Right renal pelvis (tissue), 4 donors: ENCODE measurements around the gene NOL3. TPM values are rescaled to one million over a fixed set of nuclear protein-coding genes. Genes with fewer than 3 reads are reported as not detected.

Experiments
- DNase-seq, 4 donors: peaks; one replicate each; pipeline ENCODE4 v3.0.0-alpha.2; 2013; ENCODE audit warnings: low read depth in 4 of 4, low spot score in 3 of 4, missing footprints in 1 of 4
- polyA plus RNA-seq, 4 donors: library from polyadenylated mRNA; unstranded; fragments of 120-200 nt; gene quantifications; one replicate each; pipeline ENCODE4 v1.2.1, GENCODE V29; 2013; ENCODE audit not compliant: insufficient read length in 4 of 4

NOL3 gene
- polyA plus RNA-seq, 4 donors: 2.2 to 6.2 (median 4.8) TPM

- DNase-seq: no peak
Measured at GRCh38 chr16:67187175-67187890, 17.0 kb downstream of the NOL3 start.

- no peak for DNase-seq
Measured at GRCh38 chr16:67188323-67188722, 18.0 kb downstream of the NOL3 start.

GRCh38 chr16:67188798-67189197 lies 18.5 kb downstream of the NOL3 start:
- no peak for DNase-seq

- no peak for DNase-seq
Measured at GRCh38 chr16:67190041-67190440, 19.7 kb downstream of the NOL3 start, which contains the start of gene EXOC3L1. EXOC3L1 (minus strand) TSS chr16:67190136; CDS start chr16:67189676, 460 bp downstream.

GRCh38 chr16:67190448-67191399 lies 20.4 kb downstream of the NOL3 start:
- DNase-seq: no peak

- DNase-seq: no peak
Measured at GRCh38 chr16:67191411-67191994, 21.2 kb downstream of the NOL3 start.

- peak; percentile 78 to 85 (median 82) for DNase-seq
Measured at GRCh38 chr16:67191995-67192681, 21.8 kb downstream of the NOL3 start, which contains the start of gene E2F4. E2F4 (plus strand) TSS chr16:67192155; CDS start chr16:67192228, 73 bp downstream.

- no peak for DNase-seq
Measured at GRCh38 chr16:67192781-67193361, 22.5 kb downstream of the NOL3 start.

GRCh38 chr16:67193536-67193935 lies 23.2 kb downstream of the NOL3 start:
- DNase-seq: no peak

- DNase-seq: no peak
Measured at GRCh38 chr16:67194260-67194659, 23.9 kb downstream of the NOL3 start.

GRCh38 chr16:67195676-67196075 lies 25.3 kb downstream of the NOL3 start:
- DNase-seq: no peak

GRCh38 chr16:67196881-67197280 lies 26.5 kb downstream of the NOL3 start:
- DNase-seq: no peak

- no peak for DNase-seq
Measured at GRCh38 chr16:67197704-67198103, 27.4 kb downstream of the NOL3 start.

GRCh38 chr16:67198238-67198734 lies 27.9 kb downstream of the NOL3 start:
- DNase-seq: no peak

GRCh38 chr16:67199011-67199807 lies 28.9 kb downstream of the NOL3 start, which contains the start of gene ELMO3:
ELMO3 (plus strand) TSS chr16:67199131; CDS start chr16:67199327, 196 bp downstream.
- DNase-seq: no peak

GRCh38 chr16:67199808-67200198 lies 29.5 kb downstream of the NOL3 start:
- DNase-seq: no peak

GRCh38 chr16:67200491-67200890 lies 30.2 kb downstream of the NOL3 start:
- no peak for DNase-seq

GRCh38 chr16:67201411-67202345 lies 31.3 kb downstream of the NOL3 start:
- no peak for DNase-seq
